SH-SY5Y (cell line): Measurements from ENCODE around the gene ITGA7.

Experiments used
- GATA2 ChIP-seq: IDR thresholded peaks from 2 replicates; pipeline ENCODE4 v1.6.1; 2011; ENCODE audit warnings: mild to moderate bottlenecking, low read depth, low read length
- GATA3 ChIP-seq: IDR thresholded peaks from 2 replicates; pipeline ENCODE4 v1.6.1; 2011; ENCODE audit warnings: low read depth, mild to moderate bottlenecking, low read length, moderate library complexity

DNA sequence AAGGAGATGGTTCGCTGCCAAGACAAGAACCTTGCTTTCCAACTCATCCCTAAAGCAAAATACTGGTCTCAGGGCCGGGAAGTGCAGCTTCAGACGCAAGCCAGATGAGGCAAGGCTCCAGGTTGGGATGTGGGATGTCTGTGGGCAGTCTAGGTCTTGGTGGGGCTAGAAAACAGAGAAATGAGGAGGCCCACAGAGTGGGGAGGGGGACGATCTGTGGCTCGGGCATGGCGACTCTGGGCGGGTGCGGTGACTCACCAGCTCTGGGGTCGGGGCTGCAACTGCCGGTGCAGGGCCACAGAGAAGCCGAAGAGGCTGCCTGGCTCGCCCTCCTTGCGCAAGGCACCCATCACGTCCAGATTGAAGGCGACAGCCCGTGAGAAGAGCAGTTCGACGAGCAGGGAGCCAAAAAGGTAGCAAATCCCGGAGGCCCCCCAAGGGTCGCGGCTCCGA is 459 bp downstream of the ITGA7 start:
- no peak for TF ChIP-seq GATA3
- TF ChIP-seq GATA2, result no peak
